ENCODE measurements around the gene AGAP3. TPM values are rescaled to one million over a fixed set of nuclear protein-coding genes. Genes with fewer than 3 reads are reported as not detected.

Gene AGAP3
- total RNA-seq, 4 donors from 2014 or later, result 49.0 to 75.2 (median 66.2) TPM

- H3K9me3 ChIP-seq, result no peaks in the 10 kb centered on the region
- H3K36me3 ChIP-seq, result peaks cover 55 to 56% of the 10 kb centered on the region in 2 donors
- no peaks in the 10 kb centered on the region for H3K27me3 ChIP-seq
- H3K4me3 ChIP-seq (replicated peaks in 1 of 3), result no peak overlapping the region
- intact Hi-C loops (cut with DNase I), result no loop called here
- no peak for DNase-seq
- 94% methylated on average over 23 to 26 of the region's 26 CpGs for WGBS, 2 donors
- TF ChIP-seq CTCF (IDR thresholded peaks at IDR 0.05) (no peak), POLR2A (IDR thresholded peaks at IDR 0.05) (no peak)
- H3K27ac ChIP-seq, result no peak overlapping the region
- H3K4me1 ChIP-seq, result peaks cover 9 to 15% of the 10 kb centered on the region in 2 donors
Observed at GRCh38 chr7:151074817-151075661, 11.2 kb upstream of the AGAP3 start.

GRCh38 chr7:151075662-151075971 is 10.7 kb upstream of the AGAP3 start:
- peaks cover 9 to 15% of the 10 kb centered on the region in 2 donors for H3K4me1 ChIP-seq
- intact Hi-C loops (cut with DNase I), result no loop called here
- DNase-seq, result no peak
- 89% methylated on average over 7 of the region's 7 CpGs for WGBS, 2 donors
- H3K36me3 ChIP-seq, result peaks cover 49 to 50% of the 10 kb centered on the region in 2 donors
- H3K27ac ChIP-seq, result no peak overlapping the region
- H3K9me3 ChIP-seq, result no peaks in the 10 kb centered on the region
- H3K4me3 ChIP-seq (replicated peaks in 1 of 3), result no peak overlapping the region
- no peak for TF ChIP-seq CTCF (IDR thresholded peaks at IDR 0.05)
- no peak for TF ChIP-seq POLR2A (IDR thresholded peaks at IDR 0.05)
- H3K27me3 ChIP-seq, result no peaks in the 10 kb centered on the region

GRCh38 chr7:151075978-151076426 is 10.3 kb upstream of the AGAP3 start:
- H3K9me3 ChIP-seq, result no peaks in the 10 kb centered on the region
- TF ChIP-seq POLR2A (IDR thresholded peaks at IDR 0.05) (no peak), CTCF (IDR thresholded peaks at IDR 0.05) (no peak)
- intact Hi-C loops (cut with DNase I), result no loop called here
- H3K27ac ChIP-seq, result no peak overlapping the region
- no peaks in the 10 kb centered on the region for H3K27me3 ChIP-seq
- DNase-seq, result no peak
- H3K4me1 ChIP-seq, result peaks cover 11 to 17% of the 10 kb centered on the region in 2 donors
- WGBS, 2 donors, result 87% methylated on average over 22 of the region's 22 CpGs
- no peak overlapping the region for H3K4me3 ChIP-seq (replicated peaks in 1 of 3)
- peaks cover 46% of the 10 kb centered on the region in 2 donors for H3K36me3 ChIP-seq

- Histone ChIP-seq H3K36me3 (peaks cover 35 to 36% of the 10 kb centered on the region in 2 donors), H3K4me3 (replicated peaks in 1 of 3) (no peak overlapping the region), H3K27me3 (no peaks in the 10 kb centered on the region), H3K9me3 (no peaks in the 10 kb centered on the region), H3K27ac (no peak overlapping the region), H3K4me1 (peaks cover 21 to 28% of the 10 kb centered on the region in 2 donors)
- WGBS, 2 donors, result 86 to 87% methylated on average over 16 to 18 of the region's 33 CpGs
- DNase-seq, result no peak
- TF ChIP-seq CTCF (IDR thresholded peaks at IDR 0.05) (peak in 1 of 6 experiments; percentile 6), POLR2A (IDR thresholded peaks at IDR 0.05) (no peak)
- intact Hi-C loops (cut with DNase I), result no loop called here
Observed at GRCh38 chr7:151076863-151077704, 9.2 kb upstream of the AGAP3 start.
